ENCODE measurements around the gene PRKCA.

The PRKCA gene

GRCh38 chr17:66552371-66552770 lies 250.0 kb downstream of the PRKCA start:
- no peak for DNase-seq (ENCODE audit: low read depth)
- TF ChIP-seq, protein P1, sequence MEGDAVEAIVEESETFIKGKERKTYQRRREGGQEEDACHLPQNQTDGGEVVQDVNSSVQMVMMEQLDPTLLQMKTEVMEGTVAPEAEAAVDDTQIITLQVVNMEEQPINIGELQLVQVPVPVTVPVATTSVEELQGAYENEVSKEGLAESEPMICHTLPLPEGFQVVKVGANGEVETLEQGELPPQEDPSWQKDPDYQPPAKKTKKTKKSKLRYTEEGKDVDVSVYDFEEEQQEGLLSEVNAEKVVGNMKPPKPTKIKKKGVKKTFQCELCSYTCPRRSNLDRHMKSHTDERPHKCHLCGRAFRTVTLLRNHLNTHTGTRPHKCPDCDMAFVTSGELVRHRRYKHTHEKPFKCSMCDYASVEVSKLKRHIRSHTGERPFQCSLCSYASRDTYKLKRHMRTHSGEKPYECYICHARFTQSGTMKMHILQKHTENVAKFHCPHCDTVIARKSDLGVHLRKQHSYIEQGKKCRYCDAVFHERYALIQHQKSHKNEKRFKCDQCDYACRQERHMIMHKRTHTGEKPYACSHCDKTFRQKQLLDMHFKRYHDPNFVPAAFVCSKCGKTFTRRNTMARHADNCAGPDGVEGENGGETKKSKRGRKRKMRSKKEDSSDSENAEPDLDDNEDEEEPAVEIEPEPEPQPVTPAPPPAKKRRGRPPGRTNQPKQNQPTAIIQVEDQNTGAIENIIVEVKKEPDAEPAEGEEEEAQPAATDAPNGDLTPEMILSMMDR (conservative IDR thresholded peaks at IDR 0.05; ENCODE audit: control insufficient read depth, insufficient read depth, low read depth, low read length): no peak
- no peak overlapping the region for H3K4me3 ChIP-seq (ENCODE audit: control insufficient read depth, low read depth, low read length)

DNA sequence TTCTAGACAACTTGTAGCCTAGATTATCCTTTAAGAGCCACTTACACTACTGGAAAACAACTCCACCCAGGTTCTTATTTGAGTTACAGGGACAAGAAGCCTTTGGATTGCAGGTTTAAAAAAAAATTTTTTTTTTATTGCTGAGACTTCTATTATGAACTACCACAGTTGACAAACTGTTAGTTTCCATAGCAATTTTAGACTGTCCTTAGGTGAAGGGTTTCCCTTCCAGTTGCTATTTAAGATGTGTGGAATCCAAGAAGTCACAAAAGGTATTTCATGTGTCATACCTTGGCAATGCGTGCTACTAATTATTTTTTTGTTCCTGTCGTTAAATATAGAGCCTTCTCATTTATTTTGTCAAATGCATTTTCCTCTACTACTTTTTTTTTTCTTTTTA lies 253.2 kb downstream of the PRKCA start:
- DNase-seq (ENCODE audit: low read depth): no peak
- H3K4me3 ChIP-seq (ENCODE audit: control insufficient read depth, low read depth, low read length): no peak overlapping the region
- TF ChIP-seq, protein P1 (conservative IDR thresholded peaks at IDR 0.05; ENCODE audit: control insufficient read depth, insufficient read depth, low read depth, low read length): no peak

DNA sequence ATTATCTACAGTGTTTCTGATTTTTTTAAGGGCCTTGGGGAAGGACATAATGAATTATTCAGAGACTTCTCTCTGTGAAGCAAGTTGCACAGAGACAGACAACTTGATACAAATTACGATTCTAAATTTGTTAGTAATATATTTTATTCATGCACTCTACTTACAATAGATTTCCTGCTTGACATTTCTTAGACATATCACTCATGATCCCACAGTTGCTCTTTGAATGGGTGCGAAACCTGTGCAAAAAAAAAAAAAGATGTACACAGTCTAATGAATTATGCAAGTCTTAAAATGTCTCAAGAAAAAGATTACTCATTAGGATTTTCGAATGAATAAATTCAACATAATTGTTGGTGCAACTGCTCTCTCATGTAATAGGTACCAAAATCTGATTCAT lies 254.8 kb downstream of the PRKCA start:
- DNase-seq (ENCODE audit: low read depth): no peak
- H3K4me3 ChIP-seq (ENCODE audit: control insufficient read depth, low read depth, low read length): no peak overlapping the region
- TF ChIP-seq, protein P1 (conservative IDR thresholded peaks at IDR 0.05; ENCODE audit: control insufficient read depth, insufficient read depth, low read depth, low read length): no peak

- H3K4me3 ChIP-seq (ENCODE audit: control insufficient read depth, low read depth, low read length): no peak overlapping the region
- DNase-seq (ENCODE audit: low read depth): no peak
- TF ChIP-seq, protein P1 (conservative IDR thresholded peaks at IDR 0.05; ENCODE audit: control insufficient read depth, insufficient read depth, low read depth, low read length): no peak
Measured at GRCh38 chr17:66557886-66558285, 255.5 kb downstream of the PRKCA start.

- TF ChIP-seq, protein P1 (conservative IDR thresholded peaks at IDR 0.05; ENCODE audit: control insufficient read depth, insufficient read depth, low read depth, low read length): no peak
- DNase-seq (ENCODE audit: low read depth): no peak
- no peak overlapping the region for H3K4me3 ChIP-seq (ENCODE audit: control insufficient read depth, low read depth, low read length)
Measured at GRCh38 chr17:66560691-66561090, 258.3 kb downstream of the PRKCA start.

GRCh38 chr17:66562119-66562518 lies 259.7 kb downstream of the PRKCA start:
- TF ChIP-seq, protein P1 (conservative IDR thresholded peaks at IDR 0.05; ENCODE audit: control insufficient read depth, insufficient read depth, low read depth, low read length): no peak
- DNase-seq (ENCODE audit: low read depth): no peak
- no peak overlapping the region for H3K4me3 ChIP-seq (ENCODE audit: control insufficient read depth, low read depth, low read length)

- H3K4me3 ChIP-seq (ENCODE audit: control insufficient read depth, low read depth, low read length): no peak overlapping the region
- TF ChIP-seq, protein P1 (conservative IDR thresholded peaks at IDR 0.05; ENCODE audit: control insufficient read depth, insufficient read depth, low read depth, low read length): no peak
- DNase-seq (ENCODE audit: low read depth): peak; percentile 65
Measured at GRCh38 chr17:66564992-66565465, 262.6 kb downstream of the PRKCA start.
